Activated gamma-delta T cell treated with anti-CD3 and anti-CD28 coated beads, Interleukin-2, amount 50 U/mL, for 16 hours (primary cell): ENCODE measurements around the gene SPSB1.

ENCODE experiments used
- DNase-seq: peaks from one replicate; pipeline ENCODE4 v3.0.0-alpha.2; 2020; ENCODE audit warnings: low read depth

The SPSB1 gene

DNA sequence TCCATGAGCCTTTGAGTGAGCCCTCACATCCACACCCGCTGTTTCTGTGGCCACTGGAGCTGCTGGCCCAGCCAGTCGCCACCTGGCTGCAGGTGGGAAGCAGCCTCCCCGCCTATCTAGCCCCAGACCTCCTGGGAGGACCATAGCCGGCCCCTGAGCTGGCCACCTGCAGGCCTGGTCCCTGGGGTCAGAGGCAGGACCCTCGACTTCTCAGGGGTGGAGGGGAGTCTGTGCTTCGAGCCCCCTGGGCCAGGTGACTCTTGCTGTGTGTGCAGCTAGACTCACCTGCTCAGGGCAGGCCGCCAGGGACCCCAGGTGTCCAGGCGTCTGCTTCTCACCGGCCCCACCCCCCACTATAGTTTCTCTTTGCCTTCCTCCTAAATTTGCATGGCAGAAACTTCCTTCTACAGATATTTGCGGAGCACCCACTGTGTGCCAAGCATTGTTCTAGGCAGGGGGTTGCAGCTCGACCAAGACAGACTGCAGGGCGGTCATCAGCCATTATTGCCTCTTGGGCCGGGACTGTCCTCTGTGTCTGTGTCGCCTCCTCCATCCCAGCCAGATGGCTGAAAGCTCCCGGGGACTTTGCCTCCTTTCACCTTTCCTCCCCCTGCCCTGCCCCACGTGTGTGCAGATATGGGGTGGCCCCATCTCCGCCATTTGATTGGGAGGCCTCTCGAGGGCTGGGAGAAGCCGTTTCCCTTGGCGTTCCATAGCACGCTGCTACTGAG is 27.3 kb downstream of the SPSB1 start:
- DNase-seq: no peak

DNA sequence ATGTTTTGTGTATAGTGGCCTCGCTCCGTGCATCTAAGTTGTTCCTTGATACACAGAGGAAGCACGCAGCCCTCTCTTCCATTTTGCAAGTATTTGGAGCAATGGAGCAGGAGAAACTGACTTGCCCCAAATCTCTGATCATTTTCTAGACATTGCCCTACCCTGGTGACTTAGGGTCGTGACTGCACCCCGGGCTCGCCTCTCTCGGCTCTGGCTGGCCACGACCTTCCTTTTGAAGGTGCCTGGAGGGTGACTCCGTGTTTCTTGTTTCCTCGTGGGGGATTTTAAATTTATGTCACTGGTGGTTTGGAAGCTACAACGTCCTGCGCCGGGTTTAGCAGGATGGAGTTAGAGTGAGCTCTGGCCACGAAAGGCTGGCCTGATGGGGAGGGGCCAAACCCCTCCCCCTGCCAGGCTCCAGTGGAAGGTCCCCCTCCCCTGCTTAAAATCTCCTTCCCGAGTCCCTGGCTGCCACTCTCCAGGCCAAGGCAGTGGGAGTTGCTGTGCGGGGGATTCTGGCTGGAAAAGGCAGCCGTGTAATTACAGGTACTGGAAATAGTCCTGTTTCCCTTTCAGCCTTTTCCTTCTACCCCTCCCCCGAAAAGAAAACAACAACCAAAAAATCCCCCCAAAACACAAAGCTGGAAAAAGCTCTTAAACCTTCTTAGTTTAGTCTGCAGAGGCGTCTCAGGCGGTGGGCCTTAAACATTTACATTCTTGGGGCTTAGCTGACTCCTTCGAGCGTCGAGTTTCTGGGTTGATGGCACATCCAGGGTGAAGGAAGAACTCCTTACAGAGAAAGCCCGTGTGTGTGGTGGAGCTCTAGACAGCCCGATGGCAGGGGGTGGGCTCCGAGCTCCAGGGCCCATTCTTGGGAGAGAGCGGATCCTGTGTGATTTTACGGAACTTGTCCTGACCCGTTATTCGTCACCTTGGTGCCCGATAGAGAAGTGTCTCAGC is 28.1 kb downstream of the SPSB1 start:
- no peak for DNase-seq

DNA sequence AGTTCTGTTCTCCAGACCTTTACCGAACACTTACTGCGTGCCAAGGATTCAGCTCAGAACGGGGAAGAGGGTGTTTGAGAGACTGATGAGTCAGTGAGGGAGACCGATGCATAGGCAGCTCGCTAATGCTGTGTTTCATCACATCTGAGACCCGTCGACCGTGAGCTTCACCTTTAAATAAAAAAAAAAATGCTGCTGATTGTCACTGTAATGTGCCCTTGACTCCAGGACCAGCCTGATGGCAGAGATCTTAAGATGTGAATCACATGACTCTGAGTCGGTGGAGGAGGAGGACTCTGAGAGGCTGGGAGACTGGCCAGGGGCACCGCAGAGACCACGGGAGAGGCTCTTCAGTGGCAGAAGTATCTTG is 28.8 kb downstream of the SPSB1 start:
- no peak for DNase-seq

- DNase-seq: no peak
Observed at GRCh38 chr1:9321986-9322660, 29.4 kb downstream of the SPSB1 start.

- no peak for DNase-seq
Observed at GRCh38 chr1:9322661-9323244, 30.1 kb downstream of the SPSB1 start.

- DNase-seq: no peak
Observed at GRCh38 chr1:9324246-9325096, 31.8 kb downstream of the SPSB1 start.

DNA sequence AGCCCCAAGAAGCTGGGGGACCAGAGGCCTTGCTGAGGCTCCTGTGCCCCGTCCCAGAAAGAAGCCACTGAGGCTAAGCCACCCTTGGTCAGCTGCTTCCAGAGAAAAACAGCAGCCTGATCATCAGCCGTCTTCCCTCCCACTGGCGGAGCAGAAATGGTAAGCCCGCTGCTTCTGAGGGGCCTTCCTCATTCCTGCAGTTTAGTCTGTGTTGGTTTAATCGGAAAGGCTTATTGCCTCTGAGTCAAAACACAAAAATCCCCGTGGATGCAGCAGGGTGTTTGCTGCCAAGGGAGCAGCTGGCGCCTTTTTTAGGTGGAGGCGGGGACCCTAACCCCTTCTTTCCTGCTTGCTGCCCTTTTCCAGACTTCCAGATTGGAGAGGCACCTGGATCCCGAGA is 33.9 kb downstream of the SPSB1 start:
- DNase-seq: no peak

DNA sequence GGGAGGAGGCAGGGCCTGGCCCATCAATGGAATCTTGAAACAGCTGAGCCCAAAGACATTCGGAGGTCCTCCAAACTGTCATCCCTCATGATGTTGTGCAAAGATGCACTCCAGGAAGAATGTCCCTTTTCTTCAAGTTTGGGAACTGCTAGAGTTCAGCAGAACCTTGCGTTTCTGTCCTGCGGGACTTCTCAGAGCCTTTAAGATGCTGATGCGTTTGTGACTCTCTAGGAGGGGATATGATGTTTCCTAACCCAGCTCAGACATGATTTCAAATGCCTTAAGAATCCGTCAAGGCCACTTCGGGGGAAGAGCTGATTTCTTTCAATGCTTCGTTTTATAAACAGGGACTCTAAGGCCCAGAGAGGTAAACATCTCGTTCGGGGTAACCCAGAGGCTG is 35.5 kb downstream of the SPSB1 start:
- no peak for DNase-seq

DNA sequence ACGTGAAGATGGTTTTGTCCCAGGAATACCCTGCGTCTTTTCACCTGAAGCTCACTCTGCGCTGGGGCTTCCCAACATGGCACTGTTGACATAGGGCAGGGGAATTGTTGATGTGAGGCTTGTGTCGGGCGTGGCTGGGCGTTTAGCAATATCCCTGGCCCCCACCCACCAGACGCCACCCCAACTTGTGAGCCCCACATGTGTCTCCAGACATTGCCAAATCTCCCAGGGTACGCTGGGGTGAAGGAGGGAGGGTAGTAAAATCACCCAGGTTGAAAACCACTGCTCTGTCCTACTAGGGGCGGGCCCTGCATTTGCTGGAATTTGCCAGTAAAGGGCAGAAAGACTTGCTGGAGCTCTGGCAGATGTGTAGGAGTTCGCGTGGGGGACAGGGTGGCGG is 36.0 kb downstream of the SPSB1 start:
- no peak for DNase-seq

GRCh38 chr1:9331016-9331415 is 38.3 kb downstream of the SPSB1 start:
- DNase-seq: no peak

- no peak for DNase-seq
Observed at GRCh38 chr1:9331558-9332346, 39.1 kb downstream of the SPSB1 start.

- no peak for DNase-seq
Observed at GRCh38 chr1:9332513-9333143, 39.9 kb downstream of the SPSB1 start.

GRCh38 chr1:9338397-9339246 is 45.9 kb downstream of the SPSB1 start:
- no peak for DNase-seq

DNA sequence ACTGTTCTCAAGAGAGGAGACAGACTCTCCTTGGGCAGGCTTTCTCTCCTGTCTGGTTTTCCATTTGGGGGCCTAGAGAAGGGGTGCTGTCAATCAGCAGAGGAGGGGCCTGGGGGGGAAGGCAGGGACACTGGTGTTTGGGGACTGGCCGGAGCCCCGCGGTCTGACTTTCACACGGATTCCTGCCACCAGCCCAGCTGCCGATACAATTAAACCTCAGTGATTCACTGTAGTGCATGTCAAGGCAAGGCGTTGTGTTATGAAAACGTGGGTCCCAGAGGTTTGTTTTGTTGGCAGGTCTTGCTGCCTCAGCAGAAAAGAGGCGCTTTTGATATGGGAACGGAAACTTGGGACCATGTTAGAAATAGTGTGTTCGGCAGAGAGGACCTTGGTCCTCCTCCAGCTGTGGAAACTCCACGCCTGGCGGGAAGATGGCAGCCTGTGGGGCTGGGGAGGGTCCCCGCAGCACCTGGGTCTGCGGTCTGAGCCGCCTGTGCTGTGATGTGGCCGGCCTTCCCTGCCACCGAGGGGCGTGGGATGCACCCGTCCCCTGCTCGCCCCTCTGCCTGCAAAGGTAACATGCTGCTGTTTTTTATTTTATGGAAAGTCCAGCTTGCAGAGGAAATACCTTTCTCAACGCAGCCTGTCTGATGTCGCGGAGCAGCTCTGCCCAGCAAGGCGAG is 47.6 kb downstream of the SPSB1 start:
- DNase-seq: no peak

- DNase-seq: no peak
Observed at GRCh38 chr1:9340864-9341263, 48.2 kb downstream of the SPSB1 start.

DNA sequence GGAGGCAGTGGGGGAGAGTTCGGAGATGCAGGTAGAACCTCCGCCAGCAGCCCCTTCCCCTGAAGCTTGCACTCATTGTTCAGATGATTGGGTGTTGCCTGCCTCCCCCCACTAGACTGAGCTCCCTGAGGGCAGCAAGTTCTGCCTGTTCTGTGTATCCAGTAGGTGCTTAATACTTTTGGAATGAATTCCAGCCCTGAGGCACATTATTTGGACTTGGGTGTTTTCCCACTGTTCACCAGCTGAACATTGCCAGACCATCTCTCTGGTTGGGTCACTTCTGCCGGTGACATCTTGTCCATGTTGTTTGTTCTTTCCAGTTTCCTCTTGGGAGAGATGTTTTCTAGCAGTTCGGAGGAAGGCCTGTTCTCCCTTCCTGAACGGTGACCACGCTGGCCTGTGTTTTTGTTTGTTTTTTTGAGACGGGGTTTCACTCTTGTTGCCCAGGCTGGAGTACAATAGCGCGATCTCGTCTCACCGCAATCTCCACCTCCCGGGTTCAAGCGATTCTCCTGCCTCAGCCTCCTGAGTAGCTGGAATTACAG is 48.7 kb downstream of the SPSB1 start:
- no peak for DNase-seq

GRCh38 chr1:9343269-9343668 is 50.6 kb downstream of the SPSB1 start:
- DNase-seq: no peak
